NCI-H2196 (cell line): ENCODE measurements around the gene SMU1.
A peak's percentile ranks its signal among the peaks of the same experiment; 100 is the strongest.

Source experiments
- DNase-seq: peaks from one replicate; lab custom pipeline; 2025; ENCODE audit not compliant: unreplicated experiment; lab: John Stamatoyannopoulos, UW

SMU1 gene

GRCh38 chr9:33076046-33077004 lies at the start of gene SMU1:
TSS of gene SMU1 (minus strand) at chr9:33076674. CDS start at chr9:33076608, 66 bp downstream.
- DNase-seq, result peak; percentile 95

GRCh38 chr9:33125461-33125860 lies 49.0 kb upstream of the SMU1 start:
- DNase-seq, result no peak

- DNase-seq, result no peak
Observed at GRCh38 chr9:33124751-33125381, 48.4 kb upstream of the SMU1 start.

GRCh38 chr9:33124046-33124445 lies 47.6 kb upstream of the SMU1 start:
- no peak for DNase-seq

GRCh38 chr9:33123407-33124031 lies 47.0 kb upstream of the SMU1 start:
- no peak for DNase-seq

GRCh38 chr9:33120620-33121019 lies 44.1 kb upstream of the SMU1 start:
- no peak for DNase-seq

GRCh38 chr9:33117796-33118195 lies 41.3 kb upstream of the SMU1 start:
- DNase-seq, result no peak

- DNase-seq, result no peak
Observed at GRCh38 chr9:33117306-33117705, 40.8 kb upstream of the SMU1 start.

- DNase-seq, result no peak
Observed at GRCh38 chr9:33116860-33117259, 40.4 kb upstream of the SMU1 start.

GRCh38 chr9:33114746-33115145 lies 38.3 kb upstream of the SMU1 start:
- no peak for DNase-seq

GRCh38 chr9:33113799-33114547 lies 37.5 kb upstream of the SMU1 start:
- DNase-seq, result no peak

- DNase-seq, result no peak
Observed at GRCh38 chr9:33112094-33112493, 35.6 kb upstream of the SMU1 start.

GRCh38 chr9:33111631-33112030 lies 35.2 kb upstream of the SMU1 start:
- DNase-seq, result no peak

- DNase-seq, result no peak
Observed at GRCh38 chr9:33110686-33111085, 34.2 kb upstream of the SMU1 start.

GRCh38 chr9:33109850-33110595 lies 33.5 kb upstream of the SMU1 start:
- DNase-seq, result no peak

GRCh38 chr9:33109097-33109496 lies 32.6 kb upstream of the SMU1 start:
- no peak for DNase-seq

- no peak for DNase-seq
Observed at GRCh38 chr9:33108472-33108871, 32.0 kb upstream of the SMU1 start.

- DNase-seq, result no peak
Observed at GRCh38 chr9:33107762-33108161, 31.3 kb upstream of the SMU1 start.

GRCh38 chr9:33106827-33107621 lies 30.6 kb upstream of the SMU1 start:
- no peak for DNase-seq

GRCh38 chr9:33106372-33106771 lies 29.9 kb upstream of the SMU1 start:
- no peak for DNase-seq
